HTR-8/SVneo (cell line): Measurements from ENCODE around the gene SPINT3.
"Not testable (repeated sequence)": the region's sequence is repeated elsewhere in the genome, so short reads cannot be mapped to it uniquely, and the experiment has no call there.

ENCODE experiments used
- DNase-seq: peaks from one replicate; pipeline ENCODE4 v3.0.0; 2011; ENCODE audit warnings: low spot score, mixed read lengths; ENCODE audit not compliant: insufficient read length
- FAIRE-seq: peaks from 2 replicates; lab custom pipeline; 2011; peaks lifted over from hg19 to GRCh38; lab: Jason Lieb, UNC

The SPINT3 gene

GRCh38 chr20:45506398-45506797 lies 9.0 kb downstream of the SPINT3 start:
- FAIRE-seq (peak; percentile 26), DNase-seq (no peak)

- FAIRE-seq (peak; percentile 38), DNase-seq (no peak)
Measured at GRCh38 chr20:45503403-45503802, 12.0 kb downstream of the SPINT3 start.

DNA sequence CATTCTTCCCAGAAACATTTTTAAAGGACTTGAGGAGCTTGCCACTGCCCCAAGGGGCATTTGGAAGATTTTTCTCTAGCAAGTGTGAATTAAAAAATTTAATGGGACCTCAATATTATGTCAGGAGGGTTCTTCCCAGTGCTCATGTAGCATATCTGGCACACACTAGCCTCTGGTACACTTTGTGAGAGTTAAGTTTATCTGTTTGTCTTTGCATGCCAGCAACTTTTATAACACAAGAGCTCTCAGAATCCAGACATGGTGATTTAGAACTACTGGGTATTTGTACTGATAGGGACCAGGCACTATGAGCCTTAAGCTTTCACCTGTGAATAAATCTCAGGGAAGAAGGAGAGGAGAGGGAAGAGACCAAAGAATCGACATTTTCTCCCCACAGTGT lies 12.9 kb downstream of the SPINT3 start:
- DNase-seq (no peak), FAIRE-seq (no peak)

GRCh38 chr20:45501600-45501999 lies 13.8 kb downstream of the SPINT3 start:
- no peak for DNase-seq
- peak; percentile 26 for FAIRE-seq

DNA sequence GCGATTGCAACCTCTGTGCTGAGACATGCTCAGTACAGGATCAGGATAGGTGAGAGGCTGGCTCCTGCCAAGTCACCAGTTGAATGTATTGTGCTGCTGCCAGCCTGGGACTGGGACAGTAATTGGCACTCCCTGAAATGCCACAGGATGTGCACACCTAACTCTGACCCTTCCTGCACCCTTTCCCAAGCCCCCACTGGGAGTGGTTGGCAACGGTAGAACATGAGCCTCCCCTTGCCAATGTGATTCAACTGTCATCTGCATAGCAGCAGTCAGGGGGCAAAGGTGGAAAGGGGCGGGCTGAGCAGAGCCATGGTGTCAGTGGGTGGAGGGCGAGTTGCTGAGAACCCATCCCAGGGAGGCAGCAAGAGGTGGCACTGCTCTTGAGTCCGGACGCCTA lies 15.4 kb downstream of the SPINT3 start:
- FAIRE-seq: peak; percentile 63
- no peak for DNase-seq

- no peak for DNase-seq
- FAIRE-seq: no peak
Measured at GRCh38 chr20:45497971-45498494, 17.4 kb downstream of the SPINT3 start.

GRCh38 chr20:45496166-45496565 lies 19.3 kb downstream of the SPINT3 start:
- no peak for DNase-seq
- FAIRE-seq: peak; percentile 4

GRCh38 chr20:45495501-45495941 lies 19.9 kb downstream of the SPINT3 start:
- DNase-seq (no peak), FAIRE-seq (peak; percentile 9)

DNA sequence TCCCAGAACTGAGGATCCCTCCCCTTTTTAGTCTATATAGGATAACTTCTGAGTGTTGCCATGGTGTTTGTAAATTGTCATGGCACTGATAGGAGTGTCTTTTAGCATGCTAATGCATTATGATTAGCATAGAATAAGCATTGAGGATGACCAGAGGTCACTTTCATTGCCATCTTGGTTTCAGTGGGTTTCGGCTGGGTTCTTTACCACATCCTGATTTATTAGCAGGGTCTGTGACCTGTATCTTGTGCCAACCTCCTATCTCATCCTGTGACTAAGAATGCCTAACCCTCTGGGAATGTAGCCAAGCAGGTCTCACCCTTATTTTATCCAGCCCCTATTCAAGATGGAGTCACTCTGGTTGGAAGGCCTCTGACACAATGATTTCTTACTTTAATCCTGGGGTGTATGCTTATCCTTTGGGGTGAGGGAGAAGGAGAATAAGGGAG lies 26.3 kb downstream of the SPINT3 start:
- DNase-seq: no peak
- FAIRE-seq: peak; percentile 85

DNA sequence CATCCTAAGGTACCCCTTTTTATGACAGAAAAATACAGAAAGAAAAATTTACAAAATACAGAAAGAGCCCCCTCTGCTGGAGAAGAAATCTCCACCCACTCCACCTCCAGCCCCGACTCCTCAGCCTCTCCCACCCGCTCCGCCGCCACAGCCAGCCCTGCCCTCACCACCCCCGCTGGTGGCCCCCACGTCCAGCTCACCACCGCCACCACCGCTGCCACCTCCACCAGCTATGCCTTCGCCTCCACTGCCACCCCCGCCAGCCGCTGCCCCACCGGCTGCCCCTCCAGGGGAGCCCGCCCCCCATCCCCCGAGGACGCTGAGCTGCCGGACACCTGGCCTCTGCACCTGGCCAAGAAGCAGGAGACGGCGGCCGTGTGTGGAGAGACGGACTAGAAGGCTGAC lies 28.2 kb downstream of the SPINT3 start:
- FAIRE-seq: peak; percentile 63
- DNase-seq: no peak

- FAIRE-seq (no peak), DNase-seq (no peak)
Measured at GRCh38 chr20:45485388-45485787, 30.0 kb downstream of the SPINT3 start.

DNA sequence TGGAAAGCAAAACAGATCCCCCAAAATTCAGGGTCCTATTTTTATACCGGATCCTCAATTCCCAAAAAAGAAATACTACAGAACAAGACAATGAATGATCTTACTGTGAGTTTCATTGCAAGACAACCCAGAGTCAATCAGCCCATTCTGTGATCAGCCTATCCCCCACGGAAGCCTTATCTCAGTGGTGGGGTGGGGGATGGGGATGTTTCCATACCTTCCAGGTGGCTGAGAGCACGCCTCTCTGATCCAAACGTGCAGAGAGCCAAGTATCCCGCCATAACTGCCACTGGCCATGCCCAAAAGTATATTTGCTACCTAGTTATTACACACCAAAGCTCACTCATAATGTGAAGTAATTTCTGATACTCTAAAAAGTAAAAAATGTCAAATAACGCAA lies 30.7 kb downstream of the SPINT3 start:
- DNase-seq: no peak
- FAIRE-seq: peak; percentile 82

GRCh38 chr20:45479822-45480221 lies 35.6 kb downstream of the SPINT3 start:
- FAIRE-seq (peak; percentile 84), DNase-seq (no peak)

GRCh38 chr20:45477530-45478148 lies 37.8 kb downstream of the SPINT3 start:
- not testable (repeated sequence) for FAIRE-seq, DNase-seq

DNA sequence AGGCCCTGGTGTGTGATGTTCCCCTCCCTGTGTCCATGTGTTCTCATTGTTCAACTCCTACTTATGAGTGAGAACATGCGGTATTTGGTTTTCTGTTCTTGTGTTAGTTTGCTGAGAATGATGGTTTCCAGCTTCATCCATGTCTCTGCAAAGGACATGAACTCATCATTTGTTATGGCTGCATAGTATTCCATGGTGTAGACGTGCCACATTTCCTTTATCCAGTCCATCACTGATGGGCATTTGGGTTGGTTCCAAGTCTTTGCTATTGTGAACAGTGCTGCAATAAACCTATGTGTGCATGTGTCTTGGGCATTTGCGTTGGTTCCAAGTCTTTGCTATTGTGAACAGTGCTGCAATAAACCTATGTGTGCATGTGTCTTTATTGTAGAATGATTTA lies 43.1 kb downstream of the SPINT3 start:
- DNase-seq: not testable (repeated sequence)
- peak; percentile 9 for FAIRE-seq

DNA sequence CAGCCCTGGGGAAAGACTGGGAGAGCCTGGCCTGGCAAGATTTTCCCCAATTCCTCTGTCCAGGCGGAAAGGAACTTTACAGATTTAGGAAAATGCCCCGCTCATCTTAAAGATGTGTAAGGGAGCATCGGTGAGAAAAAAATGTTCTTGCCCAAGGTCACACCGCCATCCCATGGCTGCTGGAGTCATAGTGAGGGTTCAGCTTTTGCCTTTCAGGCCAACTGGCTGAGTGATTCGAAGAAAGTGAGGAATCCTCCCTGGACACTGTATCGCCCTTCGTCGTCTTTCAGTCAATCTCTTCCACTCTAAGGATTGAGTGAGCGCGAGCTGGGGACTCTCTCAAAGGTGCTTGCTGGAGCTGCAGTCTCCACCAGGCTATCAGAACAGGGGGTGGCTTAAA lies 44.5 kb downstream of the SPINT3 start:
- peak; percentile 26 for FAIRE-seq

GRCh38 chr20:45470262-45470931 lies 45.0 kb downstream of the SPINT3 start:
- FAIRE-seq: peak; percentile 97
- no peak for DNase-seq

More for the DNA sequence above, 44.5 kb downstream of the SPINT3 start:
- no peak for DNase-seq

DNA sequence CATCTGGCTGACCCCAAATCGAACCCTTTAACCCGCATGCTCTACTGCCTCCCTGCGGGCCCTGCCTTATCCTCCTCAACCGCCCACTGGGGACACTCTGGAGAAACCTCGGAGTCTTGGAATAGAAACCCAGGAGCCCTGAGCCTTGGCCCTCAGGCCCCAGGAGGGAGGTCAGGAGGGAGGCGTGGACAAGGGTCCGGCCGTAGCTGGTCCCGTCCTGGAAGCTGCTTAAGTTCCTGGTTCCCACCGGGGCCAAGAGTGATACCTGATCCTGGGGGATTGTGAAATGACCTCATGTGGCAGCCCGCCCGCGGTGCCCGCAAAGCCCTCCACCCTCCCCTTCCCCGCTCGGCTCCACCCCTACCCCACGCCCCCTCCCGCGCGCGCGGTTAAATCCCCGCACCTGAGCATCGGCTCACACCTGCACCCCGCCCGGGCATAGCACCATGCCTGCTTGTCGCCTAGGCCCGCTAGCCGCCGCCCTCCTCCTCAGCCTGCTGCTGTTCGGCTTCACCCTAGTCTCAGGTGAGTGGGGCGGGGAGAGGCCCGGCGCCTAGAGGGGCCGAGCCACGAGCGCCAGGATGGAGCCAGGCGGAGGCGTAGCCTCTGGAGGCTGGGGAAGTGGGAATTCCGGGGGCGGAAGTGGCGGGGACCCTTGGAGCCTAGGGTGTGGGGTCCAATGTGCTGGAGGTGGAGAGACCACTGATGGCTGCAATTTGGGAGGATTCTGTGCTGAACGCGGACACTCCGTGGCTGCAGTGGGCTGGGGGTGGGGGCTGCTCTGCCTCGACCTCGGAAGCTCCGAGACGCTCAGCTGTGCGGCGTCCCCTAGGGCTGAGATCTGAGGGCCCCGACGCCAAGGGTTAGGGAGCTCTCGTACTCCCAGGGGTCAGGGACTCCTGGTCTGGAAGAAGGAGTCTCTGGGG lies 45.8 kb downstream of the SPINT3 start, which contains the start of gene WFDC2:
WFDC2 (plus strand) TSS at position 418 of the 926 bp plus-strand sequence; CDS start at position 447, 29 bp downstream.
- peak; percentile 76 for FAIRE-seq
- no peak for DNase-seq

GRCh38 chr20:45467861-45468260 lies 47.6 kb downstream of the SPINT3 start:
- DNase-seq (no peak), FAIRE-seq (no peak)

- DNase-seq (no peak), FAIRE-seq (no peak)
Measured at GRCh38 chr20:45467172-45467571, 48.2 kb downstream of the SPINT3 start.
